GM10847 (cell line): Measurements from ENCODE around the gene PVALB.

Source experiments
- POLR2A ChIP-seq: IDR thresholded peaks from 2 replicates; pipeline ENCODE4 v1.6.1; 2011; ENCODE audit not compliant: insufficient read length; ENCODE audit errors: extremely low read depth

The PVALB gene

DNA sequence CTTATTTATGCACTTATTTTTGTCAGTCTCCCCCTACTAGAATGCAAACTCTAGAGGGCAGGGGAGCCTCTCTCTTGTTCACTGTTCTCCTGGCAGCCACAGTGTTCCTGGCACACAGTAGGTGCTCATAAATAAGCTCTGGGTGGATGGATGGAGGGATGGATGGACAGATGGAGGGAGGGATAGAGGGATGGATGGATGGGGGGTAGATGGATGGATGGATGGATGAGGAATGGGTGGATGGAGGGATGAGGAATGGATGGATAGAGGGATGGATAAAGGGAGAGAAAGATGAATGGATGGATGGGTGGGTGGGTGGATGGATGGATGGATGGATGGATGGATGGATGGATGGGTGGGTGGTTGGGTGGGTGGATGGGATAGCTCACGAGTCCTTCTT, 13.5 kb downstream of the PVALB start:
- no peak for TF ChIP-seq POLR2A

DNA sequence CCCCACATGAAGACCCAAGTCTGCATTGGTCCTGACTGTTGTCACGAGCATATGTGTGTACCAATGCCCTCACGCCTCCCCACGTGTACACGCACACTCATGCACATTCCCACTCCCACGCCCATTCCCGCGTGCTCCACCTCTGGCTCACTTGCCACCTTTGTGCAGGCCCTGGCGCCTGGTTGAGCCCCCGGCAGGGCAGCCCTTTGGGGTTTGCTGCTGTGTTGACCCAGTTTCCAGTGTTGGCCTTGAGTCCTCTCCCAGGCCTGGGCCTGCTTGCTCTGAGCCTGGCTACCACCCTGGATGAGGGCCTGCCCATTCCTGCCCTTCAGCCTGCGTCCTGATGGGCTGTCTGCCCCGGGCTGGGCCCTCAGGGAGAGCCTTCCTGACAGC, 18.2 kb downstream of the PVALB start:
- TF ChIP-seq POLR2A, result no peak

GRCh38 chr22:36797911-36798673, 18.7 kb downstream of the PVALB start:
- no peak for TF ChIP-seq POLR2A

GRCh38 chr22:36797374-36797773, 19.5 kb downstream of the PVALB start:
- TF ChIP-seq POLR2A, result no peak

- no peak for TF ChIP-seq POLR2A
Observed at GRCh38 chr22:36796552-36797175, 20.2 kb downstream of the PVALB start.

- TF ChIP-seq POLR2A, result no peak
Observed at GRCh38 chr22:36795633-36796032, 21.2 kb downstream of the PVALB start.

DNA sequence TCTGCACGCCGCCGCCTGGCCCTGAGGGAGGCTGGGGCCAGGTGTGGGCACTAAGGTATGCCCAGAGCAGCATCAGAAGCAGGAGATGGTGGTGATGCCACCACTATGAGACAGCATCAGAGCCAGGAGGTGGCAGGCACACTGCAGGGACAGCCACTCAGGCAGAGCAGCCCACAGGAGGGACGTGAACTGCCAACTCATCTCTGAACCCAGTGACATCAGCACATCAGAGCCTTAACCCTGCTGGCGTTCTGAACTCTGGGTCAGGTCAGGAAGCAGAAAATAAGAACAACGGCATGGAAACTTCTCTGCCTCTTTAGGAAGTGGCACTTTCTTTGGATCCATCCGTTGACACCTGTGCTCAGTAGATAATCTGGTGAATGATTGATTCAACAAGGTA, 26.2 kb downstream of the PVALB start:
- no peak for TF ChIP-seq POLR2A

GRCh38 chr22:36787204-36787988, 29.4 kb downstream of the PVALB start:
- TF ChIP-seq POLR2A, result no peak

DNA sequence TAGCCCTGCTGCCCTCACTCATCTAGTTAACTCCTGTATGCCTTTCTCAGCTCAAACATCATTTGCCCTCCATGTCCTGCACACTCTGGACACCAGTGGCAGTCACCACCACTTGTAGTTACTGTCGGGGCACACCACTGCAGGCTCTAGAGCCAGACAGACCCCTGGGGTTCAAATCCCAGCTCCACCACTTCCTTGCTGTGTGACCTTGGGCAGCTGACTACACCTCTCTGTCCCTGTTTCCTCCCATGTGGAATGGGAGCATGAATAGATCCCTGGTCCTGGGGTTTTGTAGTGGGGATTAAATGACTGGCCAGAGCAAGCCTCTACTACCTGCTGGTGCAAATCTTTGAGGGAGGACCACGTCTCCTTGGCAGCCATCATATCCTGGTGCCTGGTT, 33.1 kb downstream of the PVALB start:
- no peak for TF ChIP-seq POLR2A

- TF ChIP-seq POLR2A, result no peak
Observed at GRCh38 chr22:36781656-36782627, 34.9 kb downstream of the PVALB start.

DNA sequence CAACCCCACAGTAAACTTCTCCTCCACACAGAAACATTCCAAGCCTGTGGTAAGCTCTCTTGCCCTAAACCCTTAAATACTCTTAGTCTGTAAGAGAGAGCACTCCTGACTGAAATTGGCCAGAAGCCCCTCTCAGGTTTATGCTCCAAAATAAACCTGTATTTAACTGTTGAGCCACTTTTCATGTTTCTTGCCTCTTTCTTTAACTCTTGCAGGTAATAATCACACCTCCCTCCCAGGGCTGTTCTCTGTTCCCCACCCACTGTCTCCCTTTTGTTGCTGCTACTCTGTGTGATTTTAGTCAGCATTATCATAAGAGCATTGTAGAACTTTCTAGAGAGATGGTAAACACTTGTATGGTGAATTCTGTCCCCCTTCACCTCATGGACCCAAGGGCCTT, 38.8 kb downstream of the PVALB start:
- TF ChIP-seq POLR2A, result no peak

GRCh38 chr22:36776722-36777121, 40.1 kb downstream of the PVALB start:
- no peak for TF ChIP-seq POLR2A

DNA sequence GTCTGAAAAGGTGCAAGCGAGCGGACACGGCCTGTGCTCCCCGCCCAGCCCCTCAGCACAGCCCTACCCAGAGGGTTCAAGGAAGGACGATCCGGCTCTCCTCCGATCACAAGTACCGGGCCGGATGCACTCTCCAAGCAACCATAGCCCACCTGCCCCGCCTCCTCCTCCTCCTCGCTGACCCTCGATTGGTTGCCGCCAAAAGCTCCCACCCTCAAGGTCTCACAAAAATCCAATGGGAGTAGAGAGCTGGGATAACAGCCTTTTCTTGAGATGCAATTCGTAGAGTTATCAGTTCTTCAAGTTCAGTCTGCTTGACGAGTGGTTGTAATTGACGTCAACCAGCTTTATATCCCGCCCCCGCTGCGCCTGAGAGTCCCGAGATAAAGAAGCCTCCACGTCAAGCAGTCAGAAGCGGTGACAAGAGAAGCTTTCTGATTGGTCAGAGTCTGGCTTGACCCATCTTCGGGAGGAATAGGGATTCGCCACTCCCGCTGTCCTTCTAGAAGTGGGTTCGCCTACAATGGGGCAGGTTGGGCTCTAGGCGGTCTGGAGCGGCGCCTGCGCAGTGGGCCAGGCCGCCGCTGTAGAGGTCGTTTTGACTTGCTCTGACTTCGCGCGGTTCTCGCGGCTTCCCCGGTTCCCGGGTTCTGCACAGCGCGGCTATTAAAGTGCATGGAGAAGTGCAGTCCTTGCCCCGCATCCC, 40.7 kb downstream of the PVALB start, which contains the start of gene IFT27:
Gene IFT27, minus strand, starts transcription at position 156 of the 706 bp plus-strand sequence. CDS start 412 bp downstream, outside the sequence.
- peak; percentile 51 for TF ChIP-seq POLR2A

DNA sequence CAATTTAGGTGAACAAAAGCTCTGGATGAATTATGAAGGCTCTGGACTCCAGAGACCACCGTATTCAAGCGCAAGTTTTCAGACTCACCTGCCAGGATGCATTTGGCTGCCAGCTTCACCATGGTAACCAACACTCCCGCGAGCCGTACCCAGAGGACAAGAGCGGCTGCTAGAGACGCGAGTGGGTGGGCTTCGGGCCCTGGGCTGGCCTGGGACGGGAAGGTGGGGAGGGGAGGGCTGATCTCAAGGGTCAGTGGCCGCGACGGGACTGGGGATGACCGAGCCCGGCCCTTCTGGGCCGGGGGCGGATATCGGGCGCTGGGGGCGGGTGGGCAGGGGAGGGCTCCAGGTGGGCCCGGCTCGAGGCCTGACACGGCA, 41.3 kb downstream of the PVALB start:
- TF ChIP-seq POLR2A, result no peak

- no peak for TF ChIP-seq POLR2A
Observed at GRCh38 chr22:36773935-36774334, 42.9 kb downstream of the PVALB start.

- TF ChIP-seq POLR2A, result no peak
Observed at GRCh38 chr22:36772451-36772850, 44.4 kb downstream of the PVALB start.
